ENCODE results near the gene DCUN1D1.

The DCUN1D1 gene

DNA sequence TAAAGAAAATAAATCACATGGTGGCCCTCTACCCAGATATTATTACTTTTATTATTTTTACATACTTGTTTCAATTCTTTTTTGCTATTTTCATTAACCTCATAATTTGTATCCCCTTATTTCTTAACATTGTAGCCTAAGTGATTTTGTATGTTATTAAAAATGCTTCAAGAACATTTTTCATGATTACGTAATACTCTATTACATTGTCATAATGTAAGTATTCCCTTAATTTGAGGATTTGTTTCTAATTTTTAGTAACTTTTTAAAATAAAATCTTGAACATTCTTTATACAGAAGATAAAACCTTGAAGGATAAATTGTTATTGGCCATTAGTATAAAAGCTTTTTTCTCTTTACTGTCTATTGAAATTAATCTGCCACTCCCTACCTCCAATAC lies 89.0 kb downstream of the DCUN1D1 start:
- DNase-seq (ENCODE audit: extremely low read depth, low read depth): no peak
- H3K4me3 ChIP-seq (replicated peaks; ENCODE audit: low read depth, low read length): no peak overlapping the region
- no peak for TF ChIP-seq CTCF (IDR thresholded peaks at IDR 0.05; ENCODE audit: low read depth, low read length, missing control alignments)

DNA sequence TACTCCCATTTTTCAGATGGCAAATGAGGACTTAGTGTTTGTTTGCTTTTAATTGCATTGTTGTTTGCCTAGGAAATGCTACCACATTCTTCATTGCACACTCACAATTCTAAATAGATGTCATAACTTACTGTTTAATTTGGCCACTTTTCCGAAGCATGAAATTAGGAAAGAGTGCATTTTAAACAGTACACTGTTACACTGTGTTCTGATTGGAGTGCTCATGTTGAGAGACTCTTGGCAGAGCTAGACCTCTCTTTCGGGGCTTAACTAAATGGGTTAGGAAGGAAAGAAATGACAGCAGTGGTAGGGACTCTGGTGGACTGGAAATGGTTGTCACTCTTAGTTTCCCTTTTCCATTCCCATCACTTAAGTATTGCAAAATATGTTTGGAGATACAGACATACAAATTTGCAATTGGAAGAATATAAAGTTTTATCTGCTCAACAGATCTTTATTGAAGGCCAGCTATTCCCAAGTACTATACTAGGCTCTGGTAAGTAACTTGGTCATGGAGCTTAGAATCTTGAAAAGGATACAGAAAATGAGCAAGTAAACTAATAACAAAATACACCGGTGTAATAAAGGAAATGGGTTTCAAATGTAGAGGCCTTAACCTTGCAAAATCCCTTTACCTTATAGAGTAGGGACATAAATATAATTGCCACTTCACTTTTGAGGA lies 90.2 kb downstream of the DCUN1D1 start:
- DNase-seq (ENCODE audit: extremely low read depth, low read depth): no peak
- TF ChIP-seq CTCF (IDR thresholded peaks at IDR 0.05; ENCODE audit: low read depth, low read length, missing control alignments): no peak

More for the DNA sequence above, 90.2 kb downstream of the DCUN1D1 start:
- no peak overlapping the region for H3K4me3 ChIP-seq (replicated peaks; ENCODE audit: low read depth, low read length)
